GM19395 (cell line): ENCODE data around the gene DPM2.

Source experiments
- ATAC-seq: cut with Tn5 transposase; IDR thresholded peaks from one replicate; pipeline ENCODE4 v1.9.1; 2021; ENCODE audit warnings: mild to moderate bottlenecking, moderate library complexity; ENCODE audit not compliant: unreplicated experiment

Gene DPM2

DNA sequence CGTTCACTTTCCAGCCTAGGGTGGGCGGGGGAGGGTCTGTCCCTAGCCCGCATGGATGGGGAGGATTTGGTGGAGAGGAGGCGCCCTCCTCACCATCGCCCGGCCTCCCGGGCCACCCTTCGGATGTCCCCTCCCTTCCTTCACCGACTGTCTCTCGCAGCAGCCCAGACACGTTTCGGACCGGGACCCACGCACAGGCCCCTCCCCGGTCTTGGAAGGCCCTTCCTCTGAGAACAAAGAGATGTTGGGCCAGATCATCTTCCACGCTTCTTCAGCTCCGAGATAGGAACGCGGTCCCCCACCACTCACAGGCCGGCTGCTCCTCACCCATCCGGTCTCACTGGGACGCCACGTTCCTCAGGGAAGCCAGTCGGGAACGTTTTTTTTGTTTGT is 640 bp upstream of the DPM2 start:
- ATAC-seq = no peak

GRCh38 chr9:127937056-127937387 is 632 bp downstream of the DPM2 start:
- no peak for ATAC-seq

DNA sequence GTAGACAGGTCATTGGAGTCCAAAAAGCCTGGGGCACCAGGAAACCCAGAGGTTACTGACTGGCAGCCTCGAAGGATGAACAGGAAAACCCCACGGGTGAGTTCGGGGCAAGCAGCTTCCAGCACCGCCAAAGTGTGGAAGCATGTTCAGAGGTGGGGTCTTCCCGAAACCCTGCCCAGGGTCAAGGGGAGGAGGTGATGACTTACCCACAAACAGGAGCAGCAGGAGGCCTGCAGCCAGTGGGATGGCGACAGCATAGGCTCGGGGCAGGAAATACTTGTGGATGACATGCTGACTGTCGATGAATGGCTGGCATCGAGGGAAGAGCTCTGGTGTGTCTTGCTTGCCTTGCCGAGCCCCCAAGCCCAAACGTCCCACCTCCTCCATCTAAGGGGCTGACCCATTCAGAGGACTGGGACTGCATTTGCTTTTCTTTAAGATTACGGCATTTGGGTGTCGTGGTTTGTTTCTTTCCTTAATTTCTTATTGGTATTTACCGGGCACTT is 1.3 kb downstream of the DPM2 start:
- ATAC-seq = no peak

- no peak for ATAC-seq
Observed at GRCh38 chr9:127935765-127936221, 1.9 kb downstream of the DPM2 start.

DNA sequence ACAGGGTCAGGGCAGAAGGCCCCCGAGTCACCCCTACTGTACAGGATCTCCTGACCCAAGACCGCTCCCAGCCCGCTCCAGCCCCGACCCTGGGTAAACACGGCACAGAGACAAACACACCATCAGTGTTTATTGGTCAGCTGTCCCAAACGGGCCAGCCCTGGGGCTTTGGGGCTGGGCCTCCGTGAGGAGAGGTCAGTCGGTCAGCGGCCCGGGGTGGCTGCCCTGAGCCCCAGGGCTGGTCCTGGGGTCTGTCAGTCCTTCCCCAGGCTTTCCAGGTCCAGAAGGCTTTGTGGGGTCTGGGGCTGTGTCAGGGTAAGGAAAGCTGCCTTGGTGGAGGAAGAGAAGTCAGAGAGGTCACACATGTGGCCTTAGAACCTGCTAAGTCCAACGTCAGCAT is 2.7 kb downstream of the DPM2 start:
- ATAC-seq = no peak

DNA sequence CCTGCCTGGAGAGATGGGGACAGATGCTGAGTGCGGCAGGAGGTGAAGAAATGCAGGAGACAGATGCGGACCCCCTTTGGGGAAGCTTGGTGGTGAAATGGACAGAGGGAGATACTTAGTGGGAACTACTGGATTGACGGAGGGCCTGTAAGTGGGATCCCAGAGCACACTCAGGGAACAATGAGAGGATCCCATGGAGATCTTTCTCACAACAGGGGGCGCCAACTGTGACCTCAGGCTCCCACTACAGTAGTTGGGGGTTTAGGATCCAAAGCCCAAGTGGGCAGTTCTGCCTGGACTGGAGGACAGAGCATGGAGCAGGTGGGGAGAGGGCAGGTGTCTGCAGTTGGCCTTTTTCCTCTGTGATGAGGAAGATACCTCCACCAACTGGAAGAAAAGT is 3.4 kb downstream of the DPM2 start:
- no peak for ATAC-seq

GRCh38 chr9:127931092-127931881 is 6.4 kb downstream of the DPM2 start:
- ATAC-seq = no peak

- peak; percentile 82 for ATAC-seq
Observed at GRCh38 chr9:127930231-127931091, 7.2 kb downstream of the DPM2 start, which contains the start of gene PIP5KL1. Gene PIP5KL1, minus strand, starts transcription at chr9:127930777. Its CDS starts 25 bp downstream, at chr9:127930752.

GRCh38 chr9:127929625-127929979 is 8.1 kb downstream of the DPM2 start:
- no peak for ATAC-seq

- no peak for ATAC-seq
Observed at GRCh38 chr9:127928676-127929624, 8.7 kb downstream of the DPM2 start.

- ATAC-seq = no peak
Observed at GRCh38 chr9:127927988-127928675, 9.5 kb downstream of the DPM2 start.

- no peak for ATAC-seq
Observed at GRCh38 chr9:127927201-127927987, 10.3 kb downstream of the DPM2 start.

GRCh38 chr9:127926906-127927200 is 10.8 kb downstream of the DPM2 start:
- no peak for ATAC-seq

DNA sequence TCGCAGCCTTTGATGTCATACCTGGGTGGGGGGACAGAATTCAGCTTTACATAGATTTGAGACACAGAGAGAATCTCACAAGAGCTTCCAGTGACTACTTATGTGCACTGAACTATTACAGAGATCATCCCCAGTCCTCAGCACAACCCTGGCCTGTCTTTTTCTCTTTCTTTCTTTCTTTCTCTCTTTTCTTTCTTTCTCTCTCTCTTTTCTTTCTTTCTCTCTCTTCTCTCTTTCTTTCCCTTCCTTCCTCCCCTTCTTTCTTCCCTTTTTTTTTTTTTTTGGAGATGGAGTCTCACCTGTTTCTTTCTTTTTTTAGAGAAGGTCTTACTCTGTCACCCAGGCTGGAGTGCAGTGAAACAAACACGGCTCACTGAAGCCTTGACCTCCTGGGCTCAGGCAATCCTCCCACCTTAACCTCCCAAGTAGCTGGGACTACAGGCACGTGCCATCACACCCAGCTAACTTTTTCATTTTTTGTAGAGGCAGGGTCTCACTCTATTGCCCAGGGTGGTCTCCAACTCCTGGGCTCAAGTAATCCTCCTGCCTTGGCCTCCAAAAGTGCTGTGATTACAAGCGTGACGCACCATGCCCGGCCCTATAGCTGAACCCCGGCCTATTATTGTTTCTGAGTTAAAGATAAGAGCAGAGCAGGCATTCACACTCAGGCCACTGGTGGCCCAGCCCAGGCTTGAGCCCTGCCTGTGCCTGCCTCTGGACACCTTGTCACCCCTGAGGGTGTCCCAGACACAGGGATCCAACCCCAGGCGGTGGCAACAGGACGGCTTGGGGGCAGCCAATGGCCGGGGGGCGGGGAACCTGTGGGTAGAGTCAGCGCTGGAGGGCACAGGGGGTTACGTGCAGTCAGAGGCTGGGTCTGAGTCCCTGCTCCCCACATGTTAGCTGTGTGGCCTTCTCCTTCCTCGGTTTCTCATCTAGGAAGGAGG is 11.4 kb downstream of the DPM2 start:
- no peak for ATAC-seq

DNA sequence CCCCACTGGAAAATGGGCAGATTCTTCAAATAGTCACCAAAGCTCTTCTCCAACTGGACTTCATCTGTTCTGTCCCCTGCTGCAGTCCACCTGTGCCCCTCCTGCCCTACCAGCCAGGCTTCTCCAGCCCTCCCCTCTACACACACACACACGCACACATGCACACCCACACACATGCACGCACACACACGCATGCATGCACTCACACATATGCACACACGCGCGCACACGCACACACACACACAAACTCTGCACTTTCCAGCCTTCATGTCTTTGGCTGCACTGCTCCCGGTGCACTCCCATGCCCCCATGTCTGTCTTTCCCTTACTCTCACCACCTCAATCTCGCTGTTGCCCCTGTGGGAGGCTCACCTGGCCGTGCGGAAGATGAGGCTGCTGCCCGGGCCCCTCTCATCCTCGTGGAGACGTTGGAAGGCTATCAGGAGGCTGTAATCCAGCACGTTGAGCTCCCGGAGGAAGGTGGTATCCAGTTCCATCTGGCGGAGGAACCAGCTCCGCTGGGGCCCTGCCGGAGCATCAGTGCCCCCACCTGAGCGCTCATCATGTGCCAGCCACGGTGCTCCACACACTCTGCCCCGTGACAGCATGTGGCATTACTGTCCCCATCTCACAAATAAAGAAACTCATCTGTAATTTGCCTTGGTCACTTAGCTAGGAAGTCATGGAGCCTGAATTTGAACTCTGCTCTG is 12.8 kb downstream of the DPM2 start:
- ATAC-seq = no peak

GRCh38 chr9:127923771-127924170 is 13.9 kb downstream of the DPM2 start:
- ATAC-seq = no peak

DNA sequence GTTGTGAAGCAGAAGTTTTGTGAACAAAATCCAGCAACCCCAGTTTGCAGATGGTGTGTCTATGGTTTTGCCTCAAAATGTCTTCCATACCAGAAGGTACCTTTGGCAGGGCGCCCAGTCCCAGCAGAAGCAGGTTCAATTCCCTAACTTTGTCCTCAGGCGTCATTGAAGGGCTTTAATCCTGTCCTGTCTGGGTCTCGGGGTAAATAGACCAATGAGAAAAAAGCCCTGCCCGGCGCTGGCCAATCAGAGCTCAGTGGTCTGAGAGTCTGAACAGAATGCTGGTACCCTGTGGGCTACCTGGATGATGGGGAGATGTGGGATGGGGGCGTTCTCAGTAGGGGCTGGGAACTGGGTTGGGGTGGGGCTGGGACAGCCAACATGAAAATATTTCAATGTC is 14.6 kb downstream of the DPM2 start:
- ATAC-seq = no peak

DNA sequence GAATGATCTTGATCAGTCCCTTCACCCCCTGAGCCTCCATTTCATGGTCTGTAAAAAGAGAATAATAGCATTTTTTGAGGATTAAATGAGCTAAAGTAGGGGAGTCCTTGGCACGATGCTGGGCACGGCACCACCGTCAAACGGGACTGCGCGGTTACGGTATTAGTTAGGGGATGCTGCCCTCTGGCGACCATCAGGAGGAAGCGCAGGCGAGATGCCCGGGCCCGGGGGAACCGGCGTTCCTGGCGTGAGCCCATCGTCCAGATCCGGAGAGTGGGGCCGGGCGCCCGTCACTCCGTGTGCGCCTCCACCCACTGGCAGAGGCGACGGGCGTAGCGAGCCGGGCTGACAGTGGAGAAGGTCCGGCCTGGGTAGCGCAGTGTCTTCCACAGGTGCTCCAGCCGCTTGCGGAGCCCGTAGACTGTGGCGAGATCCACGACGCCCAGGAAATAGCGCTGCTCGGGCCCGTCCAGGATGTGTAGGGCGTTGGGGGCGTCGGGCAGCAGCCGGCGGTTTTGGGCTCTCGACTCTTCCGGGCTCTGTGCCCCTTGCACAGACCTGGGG is 16.0 kb downstream of the DPM2 start:
- ATAC-seq = no peak
